H1 (cell line): Measurements from ENCODE around the gene BRD4. TPM values are rescaled to one million over a fixed set of nuclear protein-coding genes. Genes with fewer than 3 reads are reported as not detected.

Experiments
- CTCF ChIA-PET: fragments of 300-600 bp; sonication (Branson Sonifier 250); formaldehyde crosslinking; loops from one replicate; lab custom pipeline; 2021; ENCODE audit not compliant: partially characterized antibody; lab: Charles Lee
- POLR2A ChIA-PET: fragments of 300-600 bp; sonication (Branson Sonifier 250); formaldehyde crosslinking; loops from one replicate; lab custom pipeline; 2021; ENCODE audit warnings: inconsistent platforms; ENCODE audit not compliant: partially characterized antibody; lab: Charles Lee
- DNase-seq, 2 experiments: peaks; one replicate each; pipeline versions ENCODE4 v3.0.0 to v3.0.0-alpha.2; 2010 to 2022; ENCODE audit warnings: low spot score in 2 of 2, low read depth in 1 of 2, mixed read lengths in 1 of 2
- FAIRE-seq: peaks from 2 replicates; lab custom pipeline; 2011; peaks lifted over from hg19 to GRCh38; lab: Jason Lieb, UNC
- H2AFZ ChIP-seq: 2 replicates; pipeline ENCODE4 v1.8.1; 2012; ENCODE audit warnings: low read length, inconsistent platforms
- H2AK5ac ChIP-seq: 2 replicates; pipeline ENCODE4 v1.6.1; 2013; ENCODE audit warnings: low read depth, low read length
- H2BK120ac ChIP-seq: replicated peaks from 2 replicates; pipeline ENCODE3; 2013; ENCODE audit warnings: low read depth, low read length, inconsistent platforms
- H2BK12ac ChIP-seq: 2 replicates; pipeline ENCODE4 v1.6.1; 2013; ENCODE audit warnings: low read depth, low read length
- H2BK15ac ChIP-seq: 2 replicates; pipeline ENCODE4 v1.6.1; 2013; ENCODE audit warnings: low read length
- H2BK20ac ChIP-seq: 2 replicates; pipeline ENCODE4 v1.6.1; 2013; ENCODE audit warnings: low read length
- H2BK5ac ChIP-seq: 2 replicates; pipeline ENCODE4 v1.6.1; 2013; ENCODE audit warnings: low read depth, low read length
- H3K14ac ChIP-seq: 2 replicates; pipeline ENCODE4 v1.6.1; 2013; ENCODE audit warnings: inconsistent platforms; ENCODE audit not compliant: insufficient read length
- H3K18ac ChIP-seq: 2 replicates; pipeline ENCODE4 v1.6.1; 2013; ENCODE audit warnings: low read length; ENCODE audit errors: extremely low read depth
- H3K23ac ChIP-seq: 2 replicates; pipeline ENCODE4 v1.6.1; 2013; ENCODE audit warnings: inconsistent platforms; ENCODE audit not compliant: insufficient read length
- H3K23me2 ChIP-seq: 2 replicates; pipeline ENCODE4 v1.6.1; 2013; ENCODE audit warnings: low read depth, low read length
- H3K27ac ChIP-seq: 2 replicates; pipeline ENCODE4 v1.6.1; 2011; ENCODE audit warnings: low read depth, low read length, inconsistent platforms
- H3K27me3 ChIP-seq, 4 experiments: replicated peaks in 1 of 4; 1 replicate in 1 of 4; 2 replicates in 3 of 4; pipeline versions ENCODE4 v1.6.1 to v1.8.1; 2011 to 2013; ENCODE audit warnings: low read length in 3 of 4, mild to moderate bottlenecking in 3 of 4, inconsistent platforms in 2 of 4, mixed read lengths in 2 of 4, moderate library complexity in 1 of 4; ENCODE audit not compliant: control insufficient read depth in 3 of 4, insufficient read depth in 3 of 4; ENCODE audit errors: extremely low read depth in 1 of 4
- H3K36me3 ChIP-seq, 4 experiments: 2 replicates each; pipeline versions ENCODE4 v1.6.1 to v1.8.1; 2011 to 2013; ENCODE audit warnings: mild to moderate bottlenecking in 4 of 4, low read length in 3 of 4, moderate library complexity in 2 of 4, control low read depth in 1 of 4, inconsistent platforms in 1 of 4; ENCODE audit not compliant: insufficient read depth in 4 of 4, control insufficient read depth in 2 of 4
- H3K4ac ChIP-seq: replicated peaks from 2 replicates; pipeline ENCODE3; 2013; ENCODE audit warnings: low read length, low read depth, mixed read lengths, inconsistent platforms; ENCODE audit not compliant: insufficient read length
- H3K4me1 ChIP-seq, 4 experiments: replicated peaks in 1 of 4; 1 replicate in 1 of 4; 2 replicates in 3 of 4; pipeline versions ENCODE4 v1.6.1 to v1.8.1; 2011 to 2013; ENCODE audit warnings: low read length in 3 of 4, inconsistent platforms in 2 of 4, mixed read lengths in 1 of 4; ENCODE audit not compliant: insufficient read depth in 4 of 4, control insufficient read depth in 3 of 4
- H3K4me2 ChIP-seq, 2 experiments: 2 replicates each; pipeline versions ENCODE4 v1.6.1 to v1.8.1; 2011 to 2013; ENCODE audit warnings: low read depth in 2 of 2, low read length in 2 of 2, control low read depth in 1 of 2, inconsistent platforms in 1 of 2, mild to moderate bottlenecking in 1 of 2; ENCODE audit not compliant: insufficient read depth in 1 of 2
- H3K4me3 ChIP-seq, 4 experiments: fragments of 200-600, 300-600 bp in 1 of 4; sonication (generic), shearing (Covaris generic), sonication (Bioruptor Twin) in 1 of 4; 2 replicates each; pipeline versions ENCODE4 v1.5.1 to v1.8.1; 2011 to 2016; ENCODE audit warnings: low read length in 4 of 4, low read depth in 3 of 4, control low read depth in 2 of 4, inconsistent platforms in 2 of 4, mild to moderate bottlenecking in 2 of 4, mixed read lengths in 1 of 4, moderate library complexity in 1 of 4; ENCODE audit not compliant: insufficient read depth in 2 of 4; ENCODE audit errors: extremely low read depth in 1 of 4
- H3K56ac ChIP-seq: replicated peaks from 2 replicates; pipeline ENCODE3; 2013; ENCODE audit warnings: low read depth, mild to moderate bottlenecking, mixed read lengths, low read length, inconsistent platforms; ENCODE audit not compliant: insufficient read length
- H3K79me1 ChIP-seq: 2 replicates; pipeline ENCODE4 v1.6.1; 2013; ENCODE audit warnings: low read depth, low read length, control low read depth
- H3K79me2 ChIP-seq, 2 experiments: 2 replicates each; pipeline versions ENCODE4 v1.6.1 to v1.8.1; 2012 to 2013; ENCODE audit warnings: low read length in 2 of 2, mild to moderate bottlenecking in 2 of 2, inconsistent platforms in 1 of 2; ENCODE audit not compliant: insufficient read depth in 2 of 2, control insufficient read depth in 1 of 2
- H3K9ac ChIP-seq, 4 experiments: replicated peaks in 1 of 4; 1 replicate in 1 of 4; 2 replicates in 3 of 4; pipeline versions ENCODE4 v1.6.1 to v1.8.1; 2011 to 2013; ENCODE audit warnings: low read depth in 3 of 4, low read length in 3 of 4, control low read depth in 2 of 4, mild to moderate bottlenecking in 2 of 4, moderate library complexity in 2 of 4, inconsistent platforms in 1 of 4; ENCODE audit errors: extremely low read depth in 1 of 4
- H3K9me3 ChIP-seq, 2 experiments: 2 replicates each; pipeline versions ENCODE4 v1.6.1 to v1.8.1; 2012 to 2013; ENCODE audit warnings: mild to moderate bottlenecking in 2 of 2, moderate library complexity in 2 of 2, control low read depth in 1 of 2, inconsistent platforms in 1 of 2, low read depth in 1 of 2, low read length in 1 of 2, mixed read lengths in 1 of 2; ENCODE audit not compliant: insufficient read depth in 2 of 2
- H4K20me1 ChIP-seq, 2 experiments: replicated peaks in 1 of 2; 2 replicates each; pipeline versions ENCODE3 to v1.8.1; 2011 to 2013; ENCODE audit warnings: inconsistent platforms in 2 of 2, low read length in 2 of 2, mild to moderate bottlenecking in 1 of 2; ENCODE audit not compliant: insufficient read depth in 2 of 2, control insufficient read depth in 1 of 2
- H4K5ac ChIP-seq: 2 replicates; pipeline ENCODE4 v1.6.1; 2013; ENCODE audit warnings: low read length, low read depth, mixed read lengths, inconsistent platforms; ENCODE audit not compliant: insufficient read length
- H4K8ac ChIP-seq: 2 replicates; pipeline ENCODE4 v1.8.0; 2013; ENCODE audit warnings: mild to moderate bottlenecking, moderate library complexity, low read length, inconsistent platforms; ENCODE audit not compliant: insufficient read depth; ENCODE audit errors: extremely low read depth
- H4K91ac ChIP-seq: replicated peaks from 2 replicates; pipeline ENCODE3; 2013; ENCODE audit warnings: low read length, mixed read lengths, inconsistent platforms; ENCODE audit not compliant: insufficient read length
- BACH1 ChIP-seq: IDR thresholded peaks from 2 replicates; pipeline ENCODE4 v1.6.1; 2012; ENCODE audit warnings: low read length, improper control_type of control experiment
- CTBP2 ChIP-seq: IDR thresholded peaks from 2 replicates; pipeline ENCODE4 v1.7.0; 2011; ENCODE audit warnings: borderline replicate concordance, mild to moderate bottlenecking, moderate library complexity, mixed read lengths, low read length; ENCODE audit not compliant: insufficient read depth, insufficient read length
- RFX5 ChIP-seq: IDR thresholded peaks from 2 replicates; pipeline ENCODE4 v1.6.1; 2011; ENCODE audit warnings: low read depth, low read length, improper control_type of control experiment, borderline replicate concordance
- RXRA ChIP-seq: IDR thresholded peaks from 2 replicates; pipeline ENCODE4 v1.6.1; 2011; ENCODE audit warnings: low read depth, mild to moderate bottlenecking, low read length, moderate library complexity; ENCODE audit not compliant: insufficient read depth
- SP2 ChIP-seq: IDR thresholded peaks from 2 replicates; pipeline ENCODE4 v1.6.1; 2012; ENCODE audit warnings: mild to moderate bottlenecking, low read length, inconsistent platforms
- TAF1 ChIP-seq: IDR thresholded peaks from 2 replicates; pipeline ENCODE4 v1.6.1; 2011; ENCODE audit warnings: mild to moderate bottlenecking, low read depth, low read length
- TAF7 ChIP-seq: optimal IDR thresholded peaks from 2 replicates; pipeline ENCODE3; 2011; ENCODE audit warnings: low read depth, mild to moderate bottlenecking, inconsistent platforms, low read length, moderate library complexity, borderline replicate concordance
- WGBS, 2 experiments: shearing (Covaris generic) in 1 of 2; methylation state at CpG; one replicate each; pipeline versions ENCODE4 v1.1.6 to v1.1.7; 2013 to 2015; ENCODE audit warnings: low lambda C conversion rate in 2 of 2, mixed read lengths in 2 of 2, inconsistent platforms in 1 of 2, low coverage in 1 of 2, missing lambda C conversion rate in 1 of 2; ENCODE audit not compliant: insufficient replicate concordance in 2 of 2, insufficient coverage in 1 of 2, insufficient read length in 1 of 2; ENCODE audit errors: extremely low coverage in 1 of 2, missing lambda C conversion rate in 1 of 2; 5-methylcytosine and 5-hydroxymethylcytosine counted together
- polyA plus RNA-seq, 7 experiments: library from polyadenylated mRNA; depleted of rRNA in 3 of 7; stranded (reverse) in 5 of 7; unstranded in 2 of 7; fragments of >200 nt in 5 of 7; fragments of 200-250 nt in 2 of 7; gene quantifications; 1 replicate in 5 of 7; 2 replicates in 1 of 7; 4 replicates in 1 of 7; pipeline versions ENCODE4 v1.2.1 to v1.2.3, GENCODE V29; 2011 to 2013; ENCODE audit warnings: missing spikeins in 2 of 7, mixed read lengths in 2 of 7
- total RNA-seq: library from RNA; stranded (reverse); fragmentation: NEBNext Ultra II Directional; extraction: Animal tissue kit (Norgen Biotek cat#: 25700); gene quantifications from 2 replicates; pipeline ENCODE4 v1.2.1, GENCODE V29; 2021
- TF ChIP-seq, protein P1 (sequence below): IDR thresholded peaks from 2 replicates; pipeline ENCODE4 v1.6.1; 2012; ENCODE audit warnings: low read length, inconsistent platforms
- TF ChIP-seq, protein P2 (sequence below): IDR thresholded peaks from 2 replicates; pipeline ENCODE4 v1.6.1; 2011; ENCODE audit warnings: low read depth, mild to moderate bottlenecking, low read length; ENCODE audit not compliant: insufficient read depth

BRD4 gene
- total and polyA plus RNA-seq, 2 of the 8 experiments (the other 6 are each of a cell fraction or from before 2014, with no cell fraction given): 14.1 to 146 TPM

DNA sequence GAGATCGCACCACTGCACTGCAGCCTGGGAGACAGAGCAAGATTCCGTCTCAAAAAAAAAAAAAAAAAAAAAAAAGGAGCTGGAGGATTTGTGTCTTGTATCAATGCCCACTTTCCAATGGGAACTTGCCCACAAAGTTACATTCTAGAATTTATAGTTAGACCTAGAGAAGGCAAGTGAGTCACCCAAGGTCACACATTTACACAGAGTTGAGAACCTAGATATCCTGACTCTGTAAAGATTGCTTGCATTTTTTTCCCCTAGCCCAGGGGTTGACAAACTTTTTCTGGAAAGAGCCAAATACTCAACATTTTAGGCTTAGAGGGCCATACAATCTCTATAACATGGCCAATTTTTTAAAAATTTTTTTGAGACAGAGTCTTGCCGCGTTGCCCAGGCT is 7.7 kb upstream of the BRD4 start:
- Histone ChIP-seq H4K20me1 (peaks cover 0 to 4% of the 10 kb centered on the region in 2 experiments), H3K14ac (no peak overlapping the region), H3K9ac (no peak overlapping the region), H3K18ac (no peak overlapping the region), H3K4me3 (no peak overlapping the region), H2BK15ac (no peak overlapping the region), H2AFZ (no peak overlapping the region), H3K36me3 (no peaks in the 10 kb centered on the region), H4K91ac (no peak overlapping the region), H3K9me3 (no peaks in the 10 kb centered on the region), H3K4ac (no peak overlapping the region), H3K4me1 (no peaks in the 10 kb centered on the region), H2BK12ac (no peak overlapping the region), H3K4me2 (no peak overlapping the region), H2BK120ac (no peak overlapping the region), H3K23me2 (no peaks in the 10 kb centered on the region), H2AK5ac (no peak overlapping the region), H4K5ac (no peak overlapping the region), H3K23ac (no peak overlapping the region), H3K27me3 (no peaks in the 10 kb centered on the region), H2BK20ac (no peak overlapping the region), H3K79me2 (no peaks in the 10 kb centered on the region), H3K27ac (no peak overlapping the region), H4K8ac (no peak overlapping the region), H3K79me1 (no peaks in the 10 kb centered on the region; the same call in 1 of the 2 replicates), H3K56ac (no peak overlapping the region), H2BK5ac (no peak overlapping the region)
- 98% methylated on average over 3 of the region's 4 CpGs; no CpG with 5 or more reads in 1 of the 2 experiments for WGBS, 2 experiments
- DNase-seq: no peak
- CTCF ChIA-PET: interaction anchor here (1.5 to 1.6 kb wide), 2 partner anchors 12 to 28 kb away, joined by 3 to 7 read pairs; no protein-coding TSS in a partner anchor
- no peak for FAIRE-seq
- POLR2A ChIA-PET: interaction anchor here (0.6 to 1.3 kb wide), 4 partner anchors 9 to 1464 kb away, joined by 3 read pairs; no protein-coding TSS in a partner anchor
- TF ChIP-seq RFX5: no peak
- TF ChIP-seq BACH1: no peak
- TF ChIP-seq RXRA: no peak
- no peak for TF ChIP-seq CTBP2
- TF ChIP-seq TAF7: no peak
- TF ChIP-seq, protein P1, sequence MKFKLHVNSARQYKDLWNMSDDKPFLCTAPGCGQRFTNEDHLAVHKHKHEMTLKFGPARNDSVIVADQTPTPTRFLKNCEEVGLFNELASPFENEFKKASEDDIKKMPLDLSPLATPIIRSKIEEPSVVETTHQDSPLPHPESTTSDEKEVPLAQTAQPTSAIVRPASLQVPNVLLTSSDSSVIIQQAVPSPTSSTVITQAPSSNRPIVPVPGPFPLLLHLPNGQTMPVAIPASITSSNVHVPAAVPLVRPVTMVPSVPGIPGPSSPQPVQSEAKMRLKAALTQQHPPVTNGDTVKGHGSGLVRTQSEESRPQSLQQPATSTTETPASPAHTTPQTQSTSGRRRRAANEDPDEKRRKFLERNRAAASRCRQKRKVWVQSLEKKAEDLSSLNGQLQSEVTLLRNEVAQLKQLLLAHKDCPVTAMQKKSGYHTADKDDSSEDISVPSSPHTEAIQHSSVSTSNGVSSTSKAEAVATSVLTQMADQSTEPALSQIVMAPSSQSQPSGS: no peak
- TF ChIP-seq TAF1: no peak
- TF ChIP-seq SP2: no peak
- TF ChIP-seq, protein P2, sequence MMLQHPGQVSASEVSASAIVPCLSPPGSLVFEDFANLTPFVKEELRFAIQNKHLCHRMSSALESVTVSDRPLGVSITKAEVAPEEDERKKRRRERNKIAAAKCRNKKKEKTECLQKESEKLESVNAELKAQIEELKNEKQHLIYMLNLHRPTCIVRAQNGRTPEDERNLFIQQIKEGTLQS: no peak
